Osteocyte (in vitro differentiated cells): ENCODE measurements around the gene ATP2C2. TPM values are rescaled to one million over a fixed set of nuclear protein-coding genes. Genes with fewer than 3 reads are reported as not detected.

Source experiments
- DNase-seq: peaks from one replicate; pipeline ENCODE4 v3.0.0; 2021; ENCODE audit warnings: mixed read lengths; ENCODE audit not compliant: unreplicated experiment; ENCODE audit errors: extremely low spot score
- H3K27ac Mint-ChIP-seq: one replicate; pipeline ENCODE4 v1.8.0; 2021; ENCODE audit warnings: mild to moderate bottlenecking, mixed read lengths; ENCODE audit not compliant: unreplicated experiment
- H3K27me3 Mint-ChIP-seq: one replicate; pipeline ENCODE4 v1.8.0; 2021; ENCODE audit warnings: mixed read lengths; ENCODE audit not compliant: unreplicated experiment
- H3K36me3 Mint-ChIP-seq: one replicate; pipeline ENCODE4 v1.8.0; 2021; ENCODE audit warnings: mixed read lengths; ENCODE audit not compliant: unreplicated experiment
- H3K4me1 Mint-ChIP-seq: one replicate; pipeline ENCODE4 v1.8.0; 2021; ENCODE audit warnings: mixed read lengths; ENCODE audit not compliant: unreplicated experiment
- H3K4me3 Mint-ChIP-seq: one replicate; pipeline ENCODE4 v1.8.0; 2021; ENCODE audit warnings: mild to moderate bottlenecking, moderate library complexity, mixed read lengths; ENCODE audit not compliant: unreplicated experiment
- H3K9me3 Mint-ChIP-seq: one replicate; pipeline ENCODE4 v1.8.0; 2021; ENCODE audit warnings: mixed read lengths; ENCODE audit not compliant: unreplicated experiment
- CTCF ChIP-seq: fragments of 200-600 bp; sonication (generic); IDR thresholded peaks from 2 replicates; pipeline ENCODE4 v1.5.0; 2021; ENCODE audit warnings: antibody characterized with exemption, mild to moderate bottlenecking, moderate library complexity
- total RNA-seq: library from RNA; stranded (reverse); gene quantifications from 2 replicates; pipeline ENCODE4 v1.2.1, GENCODE V29; 2021

The ATP2C2 gene
- total RNA-seq, 1 donor from 2014 or later: not detected

GRCh38 chr16:84329016-84329415, 39.3 kb upstream of the ATP2C2 start:
- Mint-ChIP-seq H3K9me3 (no peaks in the 10 kb centered on the region), H3K27ac (no peak overlapping the region), H3K4me3 (no peak overlapping the region), H3K27me3 (peaks cover 15% of the 10 kb centered on the region), H3K4me1 (no peaks in the 10 kb centered on the region), H3K36me3 (no peaks in the 10 kb centered on the region)
- no peak for DNase-seq
- TF ChIP-seq CTCF: no peak

GRCh38 chr16:84329843-84330684, 38.3 kb upstream of the ATP2C2 start:
- Mint-ChIP-seq H3K4me1 (no peaks in the 10 kb centered on the region), H3K4me3 (no peak overlapping the region), H3K27ac (no peak overlapping the region), H3K36me3 (no peaks in the 10 kb centered on the region), H3K9me3 (peaks cover 4% of the 10 kb centered on the region), H3K27me3 (peaks cover 14% of the 10 kb centered on the region)
- DNase-seq: no peak
- no peak for TF ChIP-seq CTCF

GRCh38 chr16:84330685-84331050, 37.7 kb upstream of the ATP2C2 start:
- H3K36me3 Mint-ChIP-seq: peaks cover 1% of the 10 kb centered on the region
- no peak overlapping the region for H3K27ac Mint-ChIP-seq
- H3K27me3 Mint-ChIP-seq: peaks cover 19% of the 10 kb centered on the region
- H3K4me3 Mint-ChIP-seq: no peak overlapping the region
- no peak for DNase-seq
- TF ChIP-seq CTCF: no peak
- no peaks in the 10 kb centered on the region for H3K4me1 Mint-ChIP-seq
- H3K9me3 Mint-ChIP-seq: peaks cover 10% of the 10 kb centered on the region

- peaks cover 23% of the 10 kb centered on the region for H3K27me3 Mint-ChIP-seq
- DNase-seq: no peak
- peaks cover 16% of the 10 kb centered on the region for H3K9me3 Mint-ChIP-seq
- H3K36me3 Mint-ChIP-seq: peaks cover 2% of the 10 kb centered on the region
- H3K27ac Mint-ChIP-seq: no peak overlapping the region
- TF ChIP-seq CTCF: no peak
- no peaks in the 10 kb centered on the region for H3K4me1 Mint-ChIP-seq
- no peak overlapping the region for H3K4me3 Mint-ChIP-seq
Observed at GRCh38 chr16:84331998-84332780, 36.1 kb upstream of the ATP2C2 start.
